Gastrocnemius medialis (tissue), 4 donors: ENCODE data around the gene METTL16. TPM values are rescaled to one million over a fixed set of nuclear protein-coding genes. Genes with fewer than 3 reads are reported as not detected.

Experiments
- ATAC-seq, 2 donors: fragments of 150-250 bp; one replicate each; pipeline ENCODE4 v1.9.1; 2016
- DNase-seq, 2 donors: peaks; one replicate each; pipeline ENCODE4 v3.0.0-alpha.2; 2019
- H3K27ac ChIP-seq, 4 donors: fragments of 200-600 bp; sonication (generic); 1 replicate in 1 of 4; 2 replicates in 3 of 4; pipeline ENCODE4 v1.5.1; 2016 to 2018; ENCODE audit warnings: mild to moderate bottlenecking in 2 of 4, moderate library complexity in 1 of 4
- H3K27me3 ChIP-seq, 3 donors: fragments of 200-600 bp; sonication (generic) in 2 of 3; 1 replicate in 1 of 3; 2 replicates in 2 of 3; pipeline versions ENCODE4 v1.5.1 to v1.6.0; 2016 to 2019; ENCODE audit warnings: mild to moderate bottlenecking in 1 of 3, moderate library complexity in 1 of 3
- H3K36me3 ChIP-seq, 2 donors: fragments of 200-600 bp; sonication (generic) in 1 of 2; one replicate each; pipeline ENCODE4 v1.5.1; 2017 to 2018
- H3K4me1 ChIP-seq, 2 donors: fragments of 200-600 bp; sonication (generic) in 1 of 2; one replicate each; pipeline ENCODE4 v1.5.1; 2016 to 2017; ENCODE audit warnings: mild to moderate bottlenecking in 2 of 2
- H3K4me3 ChIP-seq, 4 donors: fragments of 200-600 bp; sonication (generic) in 3 of 4; 1 replicate in 1 of 4; 2 replicates in 3 of 4; pipeline ENCODE4 v1.5.1; 2016 to 2019; ENCODE audit warnings: mild to moderate bottlenecking in 2 of 4
- H3K9me3 ChIP-seq, 3 donors: fragments of 200-600 bp; sonication (generic) in 2 of 3; 1 replicate in 1 of 3; 2 replicates in 2 of 3; pipeline ENCODE4 v1.5.1; 2016 to 2019
- POLR2A ChIP-seq, 2 donors: fragments of 450-650 bp; IDR thresholded peaks; one replicate each; pipeline ENCODE4 v1.6.1; 2017; ENCODE audit warnings: antibody characterized with exemption in 2 of 2, mild to moderate bottlenecking in 2 of 2, moderate library complexity in 2 of 2
- in situ Hi-C, 4 donors: fragments of 200-750 bp; cut with MboI; loops; one replicate each; pipeline versions ENCODE4 v1.15.0 to v1.8.0; 2017; ENCODE audit warnings: low sequenced_read_pairs in 4 of 4
- intact Hi-C: fragments of 100-400 bp; cut with DNase I; formaldehyde crosslinking; loops from one replicate; pipeline ENCODE4 v1.15.1; 2023; ENCODE audit warnings: low total_unique reads
- total RNA-seq, 4 donors: library from RNA; depleted of rRNA; stranded (reverse); fragments of >200 nt; gene quantifications; one replicate each; pipeline versions ENCODE4 v1.1.0 to v1.2.3, GENCODE V29; 2016
- TF ChIP-seq, protein P1 (sequence below), 5 experiments: fragments of 450-650 bp in 3 of 5; fragments of 200-600 bp in 2 of 5; sonication (generic) in 2 of 5; IDR thresholded peaks in 4 of 5; conservative IDR thresholded peaks in 1 of 5; 1 replicate in 4 of 5; 2 replicates in 1 of 5; pipeline ENCODE4 v1.5.1; 2016 to 2019; ENCODE audit warnings: antibody characterized with exemption in 5 of 5, mild to moderate bottlenecking in 3 of 5, moderate library complexity in 3 of 5

The METTL16 gene
- total RNA-seq, 4 donors from 2014 or later = 18.2 to 59.7 (median 25.4) TPM

- Histone ChIP-seq H3K36me3 (no peaks in the 10 kb centered on the region), H3K27me3 (no peaks in the 10 kb centered on the region), H3K27ac (peak overlapping the region; percentile 42 to 56 (median 52)), H3K4me3 (no peak overlapping the region), H3K4me1 (peaks cover 11 to 15% of the 10 kb centered on the region in 2 donors), H3K9me3 (no peaks in the 10 kb centered on the region)
- ATAC-seq (no peak), DNase-seq (no peak)
- intact Hi-C loops = loop anchor here (10.0 kb wide), 1 partner anchor 48 kb away; no protein-coding TSS in a partner anchor
- in situ Hi-C loops = loop anchor here in 2 of 4 donors (5.0 to 25.0 kb wide), 2 partner anchors 35 to 300 kb away; partner anchors contain the start of gene CLUH (in 1 of the 2)
- no peak for TF ChIP-seq POLR2A (IDR thresholded peaks at IDR 0.05)
- TF ChIP-seq, protein P1, sequence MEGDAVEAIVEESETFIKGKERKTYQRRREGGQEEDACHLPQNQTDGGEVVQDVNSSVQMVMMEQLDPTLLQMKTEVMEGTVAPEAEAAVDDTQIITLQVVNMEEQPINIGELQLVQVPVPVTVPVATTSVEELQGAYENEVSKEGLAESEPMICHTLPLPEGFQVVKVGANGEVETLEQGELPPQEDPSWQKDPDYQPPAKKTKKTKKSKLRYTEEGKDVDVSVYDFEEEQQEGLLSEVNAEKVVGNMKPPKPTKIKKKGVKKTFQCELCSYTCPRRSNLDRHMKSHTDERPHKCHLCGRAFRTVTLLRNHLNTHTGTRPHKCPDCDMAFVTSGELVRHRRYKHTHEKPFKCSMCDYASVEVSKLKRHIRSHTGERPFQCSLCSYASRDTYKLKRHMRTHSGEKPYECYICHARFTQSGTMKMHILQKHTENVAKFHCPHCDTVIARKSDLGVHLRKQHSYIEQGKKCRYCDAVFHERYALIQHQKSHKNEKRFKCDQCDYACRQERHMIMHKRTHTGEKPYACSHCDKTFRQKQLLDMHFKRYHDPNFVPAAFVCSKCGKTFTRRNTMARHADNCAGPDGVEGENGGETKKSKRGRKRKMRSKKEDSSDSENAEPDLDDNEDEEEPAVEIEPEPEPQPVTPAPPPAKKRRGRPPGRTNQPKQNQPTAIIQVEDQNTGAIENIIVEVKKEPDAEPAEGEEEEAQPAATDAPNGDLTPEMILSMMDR (IDR thresholded peaks at IDR 0.05 in 4 of 5, conservative IDR thresholded peaks at IDR 0.05 in 1 of 5) = peak in 1 of 5 experiments; percentile 8
Measured at GRCh38 chr17:2412561-2413021, 99.1 kb downstream of the METTL16 start.

GRCh38 chr17:2410951-2411350, 100.7 kb downstream of the METTL16 start:
- intact Hi-C loops = loop anchor here (10.0 kb wide), 1 partner anchor 46 kb away; no protein-coding TSS in a partner anchor

DNA sequence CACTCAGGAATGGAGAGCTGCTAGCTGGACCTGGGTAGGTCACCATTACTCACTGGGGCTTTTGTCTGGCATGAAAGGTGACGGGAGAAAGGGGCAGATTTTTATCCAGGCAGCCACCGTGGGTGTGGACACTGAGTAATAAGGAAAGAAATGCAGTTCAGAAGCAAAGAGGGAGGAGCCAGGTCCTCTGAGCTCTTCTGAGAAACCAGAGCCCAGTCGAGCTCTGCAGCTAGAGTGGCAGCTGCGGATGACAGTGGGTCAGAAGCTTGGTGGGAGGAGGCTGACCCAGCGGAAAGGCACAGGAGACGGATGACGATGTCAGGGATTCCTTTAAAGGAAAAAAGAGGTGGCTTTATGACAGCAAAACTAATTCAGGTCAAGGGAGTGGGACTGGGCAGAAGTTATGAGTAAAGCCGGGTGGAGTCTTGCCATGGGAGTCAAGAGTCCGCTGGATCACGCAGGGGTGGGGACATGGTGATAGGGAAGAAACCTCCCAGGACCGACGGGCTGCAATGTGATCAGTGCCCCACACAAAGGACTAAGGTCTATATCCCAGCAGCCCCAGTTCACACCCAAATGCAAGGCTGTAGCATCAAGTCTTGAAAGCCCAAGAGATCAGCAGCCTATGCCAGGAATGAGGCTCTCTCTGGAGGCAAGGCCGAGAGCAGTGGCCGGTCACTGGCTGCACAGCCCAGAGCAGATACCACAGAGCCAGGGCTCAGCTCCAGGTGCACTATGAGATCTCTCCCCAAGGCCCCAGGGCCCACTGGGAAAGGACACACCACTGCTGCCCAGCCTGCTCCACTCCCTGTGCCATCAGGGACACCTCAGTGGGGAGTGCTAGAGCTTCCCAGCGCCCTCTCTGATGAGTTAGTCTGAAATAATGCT, 104.5 kb downstream of the METTL16 start:
- peak; percentile 51 to 76 for DNase-seq
- intact Hi-C loops = loop anchor here (10.0 kb wide), 1 partner anchor 188 kb away; the partner anchor contains the start of gene PAFAH1B1

More at GRCh38 chr17:2410951-2411350, 100.7 kb downstream of the METTL16 start:
- TF ChIP-seq, protein P1 (IDR thresholded peaks at IDR 0.05 in 4 of 5, conservative IDR thresholded peaks at IDR 0.05 in 1 of 5) = no peak
- no peak for TF ChIP-seq POLR2A (IDR thresholded peaks at IDR 0.05)
- no peaks in the 10 kb centered on the region for H3K9me3 ChIP-seq
- ATAC-seq (no peak), DNase-seq (no peak)
- in situ Hi-C loops = loop anchor here in 2 of 4 donors (5.0 to 25.0 kb wide), 2 partner anchors 34 to 301 kb away; partner anchors contain the start of gene CLUH (in 1 of the 2)
- no peak overlapping the region for H3K27ac ChIP-seq
- H3K4me1 ChIP-seq = peaks cover 15 to 21% of the 10 kb centered on the region in 2 donors
- H3K27me3 ChIP-seq = no peaks in the 10 kb centered on the region
- H3K4me3 ChIP-seq = no peak overlapping the region
- H3K36me3 ChIP-seq = no peaks in the 10 kb centered on the region

DNA sequence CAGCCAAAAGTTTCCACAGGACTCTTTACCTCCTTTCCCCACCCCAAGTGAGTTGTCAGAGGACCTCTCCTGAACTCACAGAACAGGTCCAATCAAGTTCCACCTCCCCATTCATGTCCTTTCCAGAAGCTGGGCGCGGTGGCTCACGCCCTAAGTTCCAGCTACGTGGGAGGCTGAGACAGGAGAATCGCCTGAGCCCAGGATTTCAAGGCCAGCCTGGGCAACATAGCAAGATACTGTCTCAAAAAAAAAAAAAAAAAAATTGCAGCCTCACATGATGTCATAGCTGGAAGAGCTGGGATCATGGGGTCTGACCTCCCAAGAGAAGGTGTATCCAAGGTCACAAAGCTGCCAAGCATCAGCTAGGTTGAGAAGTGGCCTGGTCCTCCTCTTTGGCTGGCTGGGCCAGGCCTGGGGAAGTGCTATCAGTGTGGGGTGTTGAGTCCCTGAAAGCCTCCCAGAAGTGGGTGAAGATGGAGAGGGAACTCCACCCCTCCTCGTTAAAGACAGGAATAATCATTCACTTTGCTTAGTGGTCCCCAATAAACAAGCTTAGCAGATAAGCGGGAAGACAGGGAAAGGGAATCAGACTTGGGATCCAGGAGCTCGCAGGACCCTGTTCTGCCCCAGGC, 105.3 kb downstream of the METTL16 start:
- Histone ChIP-seq H3K4me3 (no peak overlapping the region), H3K36me3 (no peaks in the 10 kb centered on the region), H3K4me1 (peaks cover 40 to 48% of the 10 kb centered on the region in 2 donors), H3K27ac (peak overlapping the region; percentile 75 to 99 (median 81)), H3K27me3 (no peaks in the 10 kb centered on the region), H3K9me3 (no peaks in the 10 kb centered on the region)
- no peak for ATAC-seq
- in situ Hi-C loops = loop anchor here in 1 of 4 donors (25.0 kb wide), 1 partner anchor 306 kb away; the partner anchor contains the start of gene CLUH
- intact Hi-C loops = loop anchor here (10.0 kb wide), 1 partner anchor 188 kb away; the partner anchor contains the start of gene PAFAH1B1
- DNase-seq = no peak
- TF ChIP-seq, protein P1 (IDR thresholded peaks at IDR 0.05 in 4 of 5, conservative IDR thresholded peaks at IDR 0.05 in 1 of 5) = no peak

More for the DNA sequence above, 104.5 kb downstream of the METTL16 start:
- no peak overlapping the region for H3K4me3 ChIP-seq
- no peaks in the 10 kb centered on the region for H3K36me3 ChIP-seq
- H3K27me3 ChIP-seq = no peaks in the 10 kb centered on the region
- TF ChIP-seq POLR2A (IDR thresholded peaks at IDR 0.05) = peak; percentile 18 to 38
- TF ChIP-seq, protein P1 (IDR thresholded peaks at IDR 0.05 in 4 of 5, conservative IDR thresholded peaks at IDR 0.05 in 1 of 5) = no peak
- in situ Hi-C loops = loop anchor here in 1 of 4 donors (25.0 kb wide), 1 partner anchor 305 kb away; the partner anchor contains the start of gene CLUH
- peaks cover 39 to 48% of the 10 kb centered on the region in 2 donors for H3K4me1 ChIP-seq
- peak overlapping the region; percentile 75 to 99 (median 81) for H3K27ac ChIP-seq
- ATAC-seq = peak; percentile 70
- no peaks in the 10 kb centered on the region for H3K9me3 ChIP-seq
